ENCODE data around the gene PARD3B. TPM values are rescaled to one million over a fixed set of nuclear protein-coding genes. Genes with fewer than 3 reads are reported as not detected.

PARD3B gene
- polyA plus RNA-seq, 3 donors, result 36.3 to 41.4 (median 37.7) TPM

GRCh38 chr2:205166745-205167144, 621.5 kb downstream of the PARD3B start:
- DNase-seq (ENCODE audit: low read depth in 3 of 3, low spot score in 2 of 3), result no peak

GRCh38 chr2:205169012-205169411, 623.7 kb downstream of the PARD3B start:
- DNase-seq (ENCODE audit: low read depth in 3 of 3, low spot score in 2 of 3), result no peak

GRCh38 chr2:205169464-205169863, 624.2 kb downstream of the PARD3B start:
- no peak for DNase-seq (ENCODE audit: low read depth in 3 of 3, low spot score in 2 of 3)

GRCh38 chr2:205170399-205170798, 625.1 kb downstream of the PARD3B start:
- no peak for DNase-seq (ENCODE audit: low read depth in 3 of 3, low spot score in 2 of 3)

GRCh38 chr2:205171261-205171940, 626.1 kb downstream of the PARD3B start:
- no peak for DNase-seq (ENCODE audit: low read depth in 3 of 3, low spot score in 2 of 3)

- no peak for DNase-seq (ENCODE audit: low read depth in 3 of 3, low spot score in 2 of 3)
These were observed 630.6 kb downstream of the PARD3B start for GRCh38 chr2:205175831-205176230.

- DNase-seq (ENCODE audit: low read depth in 3 of 3, low spot score in 2 of 3), result no peak
These were observed 631.3 kb downstream of the PARD3B start for GRCh38 chr2:205176546-205176945.

GRCh38 chr2:205177546-205177945, 632.3 kb downstream of the PARD3B start:
- DNase-seq (ENCODE audit: low read depth in 3 of 3, low spot score in 2 of 3), result no peak

GRCh38 chr2:205180730-205181129, 635.5 kb downstream of the PARD3B start:
- DNase-seq (ENCODE audit: low read depth in 3 of 3, low spot score in 2 of 3), result no peak

GRCh38 chr2:205187731-205188130, 642.5 kb downstream of the PARD3B start:
- no peak for DNase-seq (ENCODE audit: low read depth in 3 of 3, low spot score in 2 of 3)

- DNase-seq (ENCODE audit: low read depth in 3 of 3, low spot score in 2 of 3), result peak in 1 of 3 donors; percentile 16
These were observed 643.2 kb downstream of the PARD3B start for GRCh38 chr2:205188239-205189138.

GRCh38 chr2:205189301-205189700, 644.0 kb downstream of the PARD3B start:
- DNase-seq (ENCODE audit: low read depth in 3 of 3, low spot score in 2 of 3), result no peak

GRCh38 chr2:205190528-205190927, 645.3 kb downstream of the PARD3B start:
- DNase-seq (ENCODE audit: low read depth in 3 of 3, low spot score in 2 of 3), result no peak

GRCh38 chr2:205193125-205193835, 648.0 kb downstream of the PARD3B start:
- no peak for DNase-seq (ENCODE audit: low read depth in 3 of 3, low spot score in 2 of 3)

GRCh38 chr2:205193836-205194228, 648.6 kb downstream of the PARD3B start:
- DNase-seq (ENCODE audit: low read depth in 3 of 3, low spot score in 2 of 3), result no peak

GRCh38 chr2:205197468-205198139, 652.3 kb downstream of the PARD3B start:
- no peak for DNase-seq (ENCODE audit: low read depth in 3 of 3, low spot score in 2 of 3)

- no peak for DNase-seq (ENCODE audit: low read depth in 3 of 3, low spot score in 2 of 3)
These were observed 652.9 kb downstream of the PARD3B start for GRCh38 chr2:205198140-205198525.

GRCh38 chr2:205199165-205199850, 654.0 kb downstream of the PARD3B start:
- DNase-seq (ENCODE audit: low read depth in 3 of 3, low spot score in 2 of 3), result no peak

- no peak for DNase-seq (ENCODE audit: low read depth in 3 of 3, low spot score in 2 of 3)
These were observed 665.2 kb downstream of the PARD3B start for GRCh38 chr2:205210494-205210893.

- DNase-seq (ENCODE audit: low read depth in 3 of 3, low spot score in 2 of 3), result no peak
These were observed 667.1 kb downstream of the PARD3B start for GRCh38 chr2:205212357-205212756.
